HepG2 (cell line): ENCODE results near the gene AZU1. TPM values are rescaled to one million over a fixed set of nuclear protein-coding genes. Genes with fewer than 3 reads are reported as not detected.

Source experiments
- AGO2 ChIP-seq: fragments of 200-400 bp; formaldehyde crosslinking; optimal IDR thresholded peaks from 2 replicates; pipeline ENCODE3; 2017; ENCODE audit warnings: mild to moderate bottlenecking, low read depth, low read length, moderate library complexity
- ARID4A ChIP-seq: sonication (generic); formaldehyde crosslinking; IDR thresholded peaks from 2 replicates; pipeline ENCODE4 v1.5.0; 2020; ENCODE audit warnings: mild to moderate bottlenecking, missing genetic modification reagents, borderline replicate concordance
- ATF1 ChIP-seq: IDR thresholded peaks from 2 replicates; pipeline ENCODE4 v1.6.1; 2016; ENCODE audit warnings: mild to moderate bottlenecking, control low read depth
- HMG20B ChIP-seq: conservative IDR thresholded peaks from 2 replicates; pipeline ENCODE4 v1.6.1; 2016; ENCODE audit warnings: missing genetic modification reagents, missing compliant biosample characterization
- KDM6A ChIP-seq: IDR thresholded peaks from 2 replicates; pipeline ENCODE4 v1.6.1; 2016; ENCODE audit warnings: low read depth
- MYC ChIP-seq: sonication (generic); formaldehyde crosslinking; IDR thresholded peaks from 2 replicates; pipeline ENCODE4 v1.9.0; 2021; ENCODE audit warnings: missing genetic modification reagents, borderline replicate concordance
- RAD21 ChIP-seq: fragments of 450-650 bp; formaldehyde crosslinking; IDR thresholded peaks from 2 replicates; pipeline ENCODE4 v1.5.0; 2020; ENCODE audit warnings: mild to moderate bottlenecking
- RAD51 ChIP-seq: fragments of 450-650 bp; IDR thresholded peaks from 2 replicates; pipeline ENCODE4 v1.6.1; 2016; ENCODE audit warnings: borderline replicate concordance
- RXRA ChIP-seq: sonication (generic); formaldehyde crosslinking; IDR thresholded peaks from 2 replicates; pipeline ENCODE4 v1.5.1; 2020; ENCODE audit warnings: missing genetic modification reagents
- THYN1 ChIP-seq: sonication (generic); formaldehyde crosslinking; IDR thresholded peaks from 2 replicates; pipeline ENCODE4 v1.8.1; 2023; ENCODE audit warnings: low read depth, mild to moderate bottlenecking, moderate library complexity, missing genetic modification reagents, borderline replicate concordance
- ZNF224 ChIP-seq: sonication (generic); formaldehyde crosslinking; IDR thresholded peaks from 2 replicates; pipeline ENCODE4 v1.5.0; 2020; ENCODE audit warnings: mild to moderate bottlenecking, missing genetic modification reagents
- ZNF362 ChIP-seq: sonication (generic); formaldehyde crosslinking; IDR thresholded peaks from 2 replicates; pipeline ENCODE4 v1.4.0; 2020; ENCODE audit warnings: missing genetic modification reagents, mild to moderate bottlenecking, borderline replicate concordance
- ZNF441 ChIP-seq: sonication (generic); formaldehyde crosslinking; IDR thresholded peaks from 2 replicates; pipeline ENCODE4 v1.7.0; 2021; ENCODE audit warnings: missing genetic modification reagents, borderline replicate concordance
- ZNF503 ChIP-seq: sonication (generic); formaldehyde crosslinking; IDR thresholded peaks from 2 replicates; pipeline ENCODE4 v1.4.0; 2020; ENCODE audit warnings: missing genetic modification reagents
- ZNF678 ChIP-seq: sonication (generic); formaldehyde crosslinking; IDR thresholded peaks from 2 replicates; pipeline ENCODE4 v1.4.0; 2020; ENCODE audit warnings: mild to moderate bottlenecking, missing genetic modification reagents
- polyA plus RNA-seq, 8 experiments: library from polyadenylated mRNA; depleted of rRNA in 3 of 8; stranded (reverse) in 7 of 8; unstranded in 1 of 8; fragments of >200 nt; fragmentation: Illumina TruSeq in 4 of 8; extraction: Trizol in 4 of 8; gene quantifications; 2 replicates each; pipeline versions ENCODE4 v1.2.1 to v1.2.3, GENCODE V29; 2011 to 2016; ENCODE audit warnings: low read depth in 4 of 8, missing spikeins in 1 of 8, mixed read lengths in 1 of 8; ENCODE audit not compliant: insufficient read depth in 1 of 8
- total RNA-seq, 5 experiments: library from RNA; depleted of rRNA; stranded (reverse); fragments of >200 nt; fragmentation: Illumina TruSeq; extraction: Trizol; gene quantifications; 2 replicates each; pipeline ENCODE4 v1.2.3, GENCODE V29; 2016; ENCODE audit warnings: low read depth in 1 of 5

The AZU1 gene
- total and polyA plus RNA-seq, 2 of the 13 experiments (the other 11 are each of a cell fraction or from before 2014, with no cell fraction given), result not detected

GRCh38 chr19:796692-797527 lies 30.7 kb upstream of the AZU1 start, which contains the start of gene PTBP1 (continued):
- TF ChIP-seq ZNF362 (CRISPR knock-in tag) (no peak), ARID4A (peak; percentile 86), THYN1 (CRISPR knock-in tag) (no peak), ZNF441 (CRISPR knock-in tag) (no peak), MYC (CRISPR knock-in tag) (peak; percentile 99), ZNF503 (0 out of 2 replicates have a peak, but pooled peaks have one; percentile 18), HMG20B (CRISPR knock-in tag) (no peak), AGO2 (peak; percentile 86), RAD51 (peak; percentile 99), ATF1 (CRISPR knock-in tag) (peak; percentile 83), KDM6A (no peak), RAD21 (CRISPR knock-in tag) (peak; percentile 18), ZNF224 (CRISPR knock-in tag) (no peak), RXRA (peak; percentile 80), ZNF678 (CRISPR knock-in tag) (no peak)
